PFSK-1 (cell line): ENCODE data around the gene SSBP1.

ENCODE experiments used
- FOXP2 ChIP-seq: optimal IDR thresholded peaks from 2 replicates; pipeline ENCODE3; 2011; ENCODE audit warnings: borderline replicate concordance, control low read depth, inconsistent platforms; ENCODE audit not compliant: insufficient read depth; ENCODE audit errors: extremely low read length, extremely low read depth
- POLR2AphosphoS5 ChIP-seq: IDR thresholded peaks from 2 replicates; pipeline ENCODE4 v1.6.1; 2012; ENCODE audit warnings: low read depth, mild to moderate bottlenecking, control low read depth, low read length, moderate library complexity
- REST ChIP-seq, 2 experiments: IDR thresholded peaks; 2 replicates each; pipeline versions ENCODE4 v1.6.1 to v1.8.0; 2011 to 2012; ENCODE audit warnings: low read depth in 2 of 2, low read length in 2 of 2, control low read depth in 1 of 2, inconsistent platforms in 1 of 2, mild to moderate bottlenecking in 1 of 2, moderate library complexity in 1 of 2; ENCODE audit not compliant: insufficient read depth in 1 of 2
- SIN3A ChIP-seq: IDR thresholded peaks from 2 replicates; pipeline ENCODE4 v1.6.1; 2012; ENCODE audit warnings: mild to moderate bottlenecking, low read length, moderate library complexity, borderline replicate concordance; ENCODE audit not compliant: insufficient read depth
- TAF1 ChIP-seq: IDR thresholded peaks from 2 replicates; pipeline ENCODE4 v1.6.1; 2012; ENCODE audit warnings: low read length, control low read depth, borderline replicate concordance; ENCODE audit not compliant: insufficient read depth

The SSBP1 gene

DNA sequence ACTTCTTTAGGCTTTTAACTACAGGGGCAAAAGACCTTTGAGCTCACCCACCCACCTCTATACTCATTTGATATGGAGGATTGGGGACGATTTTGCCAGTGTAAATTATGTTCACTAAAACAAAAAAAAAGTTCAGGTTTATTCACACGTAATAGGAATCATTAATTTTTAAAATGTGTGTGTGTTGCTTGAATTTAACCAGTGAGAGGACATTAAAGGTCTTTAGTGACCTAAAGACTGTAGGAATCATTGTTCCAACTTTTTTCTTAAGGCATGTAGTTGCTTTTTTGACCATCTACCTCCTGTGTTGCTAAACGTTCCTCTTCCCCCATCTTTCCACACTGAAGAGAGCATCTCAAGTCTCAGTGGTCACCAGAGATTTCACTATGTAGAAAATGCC, 1.1 kb downstream of the SSBP1 start:
- TF ChIP-seq SIN3A (no peak), TAF1 (no peak), REST (IDR thresholded peaks at IDR 0.05; ENCODE audit: insufficient read depth in 1 of 2, low read depth in 2 of 2, low read length in 2 of 2) (no peak), POLR2AphosphoS5 (no peak), FOXP2 (no peak)

GRCh38 chr7:141742229-141742628, 4.1 kb downstream of the SSBP1 start:
- TF ChIP-seq TAF1 (no peak), SIN3A (no peak), FOXP2 (no peak)

DNA sequence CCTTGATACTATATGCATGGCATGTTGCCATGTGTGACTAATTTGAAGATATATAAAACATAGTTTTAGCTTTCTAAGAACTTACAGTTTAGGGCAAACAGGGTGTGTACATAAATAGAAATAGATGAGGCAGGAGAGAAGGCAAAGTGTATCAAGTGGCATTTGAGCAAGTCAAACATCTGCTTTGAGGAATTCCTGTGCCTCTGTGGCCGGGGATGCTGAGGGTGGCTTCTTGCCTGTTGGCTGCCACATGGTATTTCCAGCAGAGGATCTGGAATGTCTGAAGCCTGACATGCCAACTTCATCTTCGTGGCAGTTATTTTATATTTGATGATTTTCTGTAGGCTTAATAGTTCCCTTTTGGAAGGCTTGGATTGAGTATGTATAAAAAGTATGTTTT, 6.0 kb downstream of the SSBP1 start:
- TF ChIP-seq TAF1 (no peak), REST (IDR thresholded peaks at IDR 0.05; ENCODE audit: insufficient read depth in 1 of 2, low read depth in 2 of 2, low read length in 2 of 2) (no peak), FOXP2 (no peak), SIN3A (no peak), POLR2AphosphoS5 (no peak)

GRCh38 chr7:141748396-141748795, 10.2 kb downstream of the SSBP1 start:
- TF ChIP-seq POLR2AphosphoS5, result no peak
- no peak for TF ChIP-seq TAF1
- no peak for TF ChIP-seq REST (IDR thresholded peaks at IDR 0.05; ENCODE audit: insufficient read depth in 1 of 2, low read depth in 2 of 2, low read length in 2 of 2)
- TF ChIP-seq FOXP2, result no peak

GRCh38 chr7:141752634-141753033, 14.5 kb downstream of the SSBP1 start:
- no peak for TF ChIP-seq REST (IDR thresholded peaks at IDR 0.05; ENCODE audit: insufficient read depth in 1 of 2, low read depth in 2 of 2, low read length in 2 of 2)
- TF ChIP-seq TAF1, result no peak
- no peak for TF ChIP-seq POLR2AphosphoS5
- TF ChIP-seq SIN3A, result no peak
- no peak for TF ChIP-seq FOXP2

DNA sequence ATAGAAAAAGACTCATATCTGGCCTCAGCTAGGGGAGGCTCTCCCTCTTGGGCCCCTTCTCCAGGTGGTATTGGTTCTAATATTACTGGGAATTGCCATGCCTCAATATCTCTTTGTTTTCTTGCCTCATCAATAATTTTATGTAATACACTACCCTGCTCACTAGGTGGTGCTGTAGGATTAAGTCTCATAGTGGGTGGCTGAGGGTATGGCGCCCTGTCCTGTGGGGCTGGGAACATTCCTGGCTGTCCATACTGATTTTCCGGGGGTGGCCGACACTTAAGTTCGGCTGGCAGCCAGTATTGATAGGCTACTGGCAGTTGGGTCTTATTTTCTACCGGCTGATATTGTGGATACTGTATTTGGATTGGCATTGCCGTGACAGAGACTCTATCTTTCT, 16.8 kb downstream of the SSBP1 start:
- no peak for TF ChIP-seq POLR2AphosphoS5
- TF ChIP-seq FOXP2, result no peak
- TF ChIP-seq REST (IDR thresholded peaks at IDR 0.05; ENCODE audit: insufficient read depth in 1 of 2, low read depth in 2 of 2, low read length in 2 of 2), result no peak
- TF ChIP-seq SIN3A, result no peak
- no peak for TF ChIP-seq TAF1
